ENCODE measurements around the gene RNF135.
"Not testable (repeated sequence)": the region's sequence is repeated elsewhere in the genome, so short reads cannot be mapped to it uniquely, and the experiment has no call there.

RNF135 gene, protein sequence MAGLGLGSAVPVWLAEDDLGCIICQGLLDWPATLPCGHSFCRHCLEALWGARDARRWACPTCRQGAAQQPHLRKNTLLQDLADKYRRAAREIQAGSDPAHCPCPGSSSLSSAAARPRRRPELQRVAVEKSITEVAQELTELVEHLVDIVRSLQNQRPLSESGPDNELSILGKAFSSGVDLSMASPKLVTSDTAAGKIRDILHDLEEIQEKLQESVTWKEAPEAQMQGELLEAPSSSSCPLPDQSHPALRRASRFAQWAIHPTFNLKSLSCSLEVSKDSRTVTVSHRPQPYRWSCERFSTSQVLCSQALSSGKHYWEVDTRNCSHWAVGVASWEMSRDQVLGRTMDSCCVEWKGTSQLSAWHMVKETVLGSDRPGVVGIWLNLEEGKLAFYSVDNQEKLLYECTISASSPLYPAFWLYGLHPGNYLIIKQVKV

DNA sequence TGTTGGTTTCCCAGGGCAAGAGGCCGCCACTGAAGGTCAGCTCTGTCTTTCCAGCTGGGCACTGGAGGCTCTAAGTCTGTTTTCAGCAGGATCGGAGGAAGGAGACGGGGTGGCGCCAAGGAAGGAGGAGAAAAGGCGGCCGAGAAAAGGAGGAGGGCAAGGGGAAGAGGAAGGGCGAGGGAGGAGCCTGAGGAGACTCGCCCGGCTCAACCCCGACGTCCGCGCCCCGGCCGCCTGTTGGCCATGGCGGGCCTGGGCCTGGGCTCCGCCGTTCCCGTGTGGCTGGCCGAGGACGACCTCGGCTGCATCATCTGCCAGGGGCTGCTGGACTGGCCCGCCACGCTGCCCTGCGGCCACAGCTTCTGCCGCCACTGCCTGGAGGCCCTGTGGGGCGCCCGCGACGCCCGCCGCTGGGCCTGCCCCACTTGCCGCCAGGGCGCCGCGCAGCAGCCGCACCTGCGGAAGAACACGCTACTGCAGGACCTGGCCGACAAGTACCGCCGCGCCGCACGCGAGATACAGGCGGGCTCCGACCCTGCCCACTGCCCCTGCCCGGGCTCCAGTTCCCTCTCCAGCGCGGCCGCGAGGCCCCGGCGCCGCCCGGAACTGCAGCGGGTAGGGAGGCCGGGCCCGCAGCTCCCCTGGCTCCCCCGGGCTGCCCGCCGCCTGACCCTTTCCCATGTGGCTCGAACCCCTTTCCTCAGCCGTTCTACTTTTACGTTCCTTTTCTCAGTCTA, at the start of gene RNF135:
Gene RNF135 (plus strand): TSS at position 209 of the 737 bp plus-strand sequence. CDS start 35 bp downstream, at position 244.
- peak; percentile 85 for DNase-seq

DNA sequence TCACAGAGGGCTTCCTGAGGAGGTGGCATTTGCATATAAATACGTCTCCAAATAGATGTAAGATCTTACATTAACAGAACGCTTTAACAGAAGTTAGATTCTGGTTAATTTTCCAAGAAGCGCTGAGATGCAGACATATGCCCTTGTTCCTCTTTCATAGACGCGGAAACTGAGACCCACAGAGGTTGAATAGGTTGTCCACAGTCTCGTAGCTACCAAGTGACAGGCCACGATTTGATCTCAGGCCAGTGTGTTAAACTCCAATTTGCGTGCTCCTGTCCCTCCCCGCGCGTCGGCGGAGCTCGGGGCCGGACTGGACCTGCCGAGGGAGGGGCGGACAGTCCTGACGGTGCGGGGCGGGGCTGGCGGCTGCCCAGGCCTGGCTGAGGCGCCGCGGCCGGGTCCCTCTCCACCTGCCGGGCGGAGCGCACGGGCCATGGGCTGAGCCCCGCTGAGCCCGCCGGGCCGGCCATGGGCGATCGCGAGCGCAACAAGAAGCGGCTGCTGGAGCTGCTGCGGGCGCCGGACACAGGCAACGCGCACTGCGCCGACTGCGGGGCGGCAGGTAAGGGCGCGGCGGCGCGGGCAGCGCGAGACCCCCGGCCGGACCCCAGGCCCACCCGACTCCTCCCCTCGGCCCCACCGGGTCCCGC, 49.2 kb upstream of the RNF135 start, which contains the start of gene ADAP2:
Gene ADAP2 (plus strand): TSS at position 402 of the 653 bp plus-strand sequence. CDS start 70 bp downstream, at position 472.
- peak; percentile 81 for DNase-seq

GRCh38 chr17:30922235-30923030, 48.4 kb upstream of the RNF135 start:
- DNase-seq, result peak; percentile 45

GRCh38 chr17:30924341-30924740, 46.5 kb upstream of the RNF135 start:
- DNase-seq, result no peak

DNA sequence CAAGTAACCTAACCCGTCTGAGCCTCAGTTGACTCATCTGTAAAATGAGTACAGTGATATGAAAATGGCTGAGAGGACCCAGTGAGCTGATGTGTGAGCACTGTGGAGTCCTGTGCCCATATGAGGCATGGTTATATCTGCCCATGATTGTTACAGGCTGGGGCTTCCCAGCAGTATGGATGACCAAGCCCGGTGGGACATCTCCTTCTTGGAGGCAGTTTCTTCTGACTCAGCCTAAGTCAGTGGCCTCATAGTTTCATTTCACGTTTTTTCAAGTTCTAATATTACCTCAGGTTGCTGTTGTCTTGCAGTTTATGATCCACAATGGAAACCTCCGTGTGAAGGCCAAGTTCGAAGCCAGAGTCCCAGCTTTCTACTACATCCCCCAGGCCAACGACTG, 44.3 kb upstream of the RNF135 start:
- peak; percentile 92 for DNase-seq

GRCh38 chr17:30927756-30928155, 43.1 kb upstream of the RNF135 start:
- peak; percentile 39 for DNase-seq

GRCh38 chr17:30928584-30928983, 42.3 kb upstream of the RNF135 start:
- DNase-seq, result no peak

GRCh38 chr17:30929081-30929633, 41.7 kb upstream of the RNF135 start:
- DNase-seq, result no peak

DNA sequence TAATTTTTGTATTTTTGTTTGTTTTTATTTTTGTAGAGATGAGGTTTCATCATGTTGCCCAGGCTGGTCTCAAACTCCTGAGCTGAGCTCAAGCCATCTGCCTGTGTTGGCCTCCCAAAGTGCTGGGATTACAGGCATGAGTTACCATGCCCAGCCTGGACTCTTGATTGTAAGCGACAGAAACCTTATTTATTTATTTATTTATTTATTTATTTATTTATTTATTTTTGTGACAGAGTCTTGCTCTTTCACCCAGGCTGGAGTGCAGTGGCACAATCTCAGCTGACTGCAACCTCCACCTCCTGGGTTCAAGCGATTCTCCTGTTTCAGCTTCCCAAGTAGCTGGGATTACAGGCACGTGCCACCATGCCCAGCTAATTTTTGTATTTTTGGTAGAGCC, 41.0 kb upstream of the RNF135 start:
- DNase-seq, result not testable (repeated sequence)

DNA sequence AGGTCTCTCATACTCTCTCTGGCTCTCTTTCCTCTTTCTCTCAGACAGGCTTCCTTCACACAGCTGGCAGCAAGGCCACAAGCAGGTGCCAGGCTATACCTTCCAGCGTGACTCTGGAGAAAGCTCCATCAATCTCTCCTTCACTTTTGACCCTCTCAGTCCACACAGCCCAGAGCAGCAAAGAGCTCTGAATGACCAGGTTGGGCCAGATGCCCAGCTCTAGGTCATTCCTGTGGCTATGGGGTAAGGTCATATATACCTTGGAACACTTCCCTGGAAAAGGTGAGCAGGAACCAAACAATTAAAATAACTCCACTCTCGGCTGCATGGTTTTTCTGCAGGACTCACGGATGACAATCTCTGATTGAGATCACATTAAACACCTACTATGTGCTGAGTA, 40.3 kb upstream of the RNF135 start:
- no peak for DNase-seq

DNA sequence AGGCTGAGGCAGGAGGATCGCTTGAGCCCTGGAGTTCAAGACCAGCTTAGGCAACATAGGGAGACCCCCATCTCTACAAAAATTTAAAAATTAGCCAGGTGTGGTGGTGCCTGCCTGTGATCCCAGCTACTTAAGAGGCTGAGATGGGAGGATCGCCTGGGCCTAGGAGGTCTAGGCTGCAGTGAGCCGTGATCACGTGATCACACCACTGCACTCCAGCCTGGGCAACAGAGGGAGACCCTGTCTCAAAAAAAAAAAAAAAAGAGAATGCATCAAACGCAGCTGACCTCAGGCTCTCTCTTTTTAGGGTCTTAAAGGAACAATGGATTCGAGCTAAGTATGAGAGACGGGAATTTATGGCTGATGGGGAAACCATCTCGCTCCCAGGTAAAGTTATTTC, 39.3 kb upstream of the RNF135 start:
- not testable (repeated sequence) for DNase-seq

DNA sequence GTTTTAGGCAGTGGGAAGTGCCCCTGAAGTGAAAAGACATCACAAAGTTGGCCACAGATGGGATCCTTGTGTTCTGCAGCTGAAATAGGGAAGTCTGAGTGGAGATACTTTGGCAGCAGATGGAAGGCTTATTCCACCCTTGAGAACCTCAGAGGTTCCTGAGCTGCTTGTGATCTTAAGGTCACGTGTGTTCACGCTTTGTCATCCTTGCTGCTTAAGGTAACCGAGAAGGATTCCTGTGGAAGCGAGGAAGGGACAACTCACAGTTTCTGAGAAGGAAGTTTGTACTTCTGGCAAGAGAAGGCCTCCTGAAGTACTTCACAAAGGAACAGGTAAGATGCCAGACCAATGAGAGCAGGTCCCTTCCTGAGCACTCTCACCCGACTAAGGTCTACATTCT, 36.9 kb upstream of the RNF135 start:
- DNase-seq, result peak; percentile 16

DNA sequence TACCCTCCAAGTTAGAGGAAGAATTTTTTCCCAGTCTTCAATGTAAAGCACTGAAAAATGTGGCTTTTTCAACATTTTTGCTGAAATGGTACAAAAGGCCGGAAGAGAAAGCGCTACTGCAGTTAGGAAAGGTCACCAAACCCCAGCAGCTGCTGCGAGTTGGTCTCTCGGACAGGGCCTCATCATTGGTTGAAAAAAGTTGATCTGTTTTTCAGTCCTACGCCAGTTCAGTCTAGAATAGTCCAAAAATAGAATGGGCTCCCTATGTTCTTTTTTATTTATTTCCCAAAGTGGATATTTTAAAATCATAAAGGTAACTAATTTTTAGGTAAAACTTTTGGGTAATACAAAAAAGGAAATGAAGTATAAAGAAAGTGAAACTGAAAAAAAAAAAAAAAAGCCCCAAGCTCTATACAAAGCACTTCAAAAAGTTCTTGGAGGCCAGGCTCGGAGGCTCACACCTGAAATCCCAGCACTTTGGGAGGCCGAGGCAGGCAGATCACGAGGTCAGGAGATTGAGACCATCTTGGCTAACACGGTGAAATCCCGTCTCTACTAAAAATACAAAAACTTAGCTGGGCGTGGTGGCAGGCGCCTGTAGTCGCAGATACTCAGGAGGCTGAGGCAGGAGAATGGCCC, 31.7 kb upstream of the RNF135 start:
- DNase-seq, result peak; percentile 55

DNA sequence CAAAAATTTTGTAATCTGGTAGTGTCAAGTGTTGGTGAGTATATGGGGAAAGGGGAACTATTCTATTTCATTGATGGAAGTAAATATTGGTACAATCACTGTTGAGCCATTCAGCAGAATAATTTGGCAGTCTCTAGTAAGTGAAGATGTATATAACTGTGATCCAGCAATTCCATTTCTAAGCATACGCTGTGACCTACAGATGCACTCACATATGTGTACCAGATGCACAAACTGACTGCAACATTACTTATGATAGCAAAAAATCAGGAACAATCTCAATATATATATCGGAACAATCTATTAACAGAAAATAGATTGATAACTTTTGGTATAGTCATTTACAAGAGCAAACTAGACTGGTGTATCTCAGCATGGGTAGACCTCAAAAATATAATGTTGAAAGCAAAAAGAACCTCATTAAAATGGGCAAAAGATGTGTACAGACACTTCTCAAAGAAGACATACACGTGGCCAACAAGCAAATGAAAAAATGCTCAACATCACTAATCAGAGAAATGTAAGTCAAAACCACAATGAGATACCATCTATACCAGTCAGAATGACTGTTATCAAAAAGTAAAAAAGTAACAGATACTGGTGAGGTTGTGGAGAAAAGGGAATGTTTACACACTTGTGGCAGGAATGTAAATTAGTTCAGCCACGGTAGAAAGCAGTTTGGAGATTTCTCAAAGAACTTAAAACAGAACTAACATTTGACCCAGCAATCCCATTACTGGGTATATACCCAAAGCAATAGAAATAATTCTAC, 28.3 kb upstream of the RNF135 start:
- no peak for DNase-seq

GRCh38 chr17:30947796-30948195, 23.0 kb upstream of the RNF135 start:
- no peak for DNase-seq

GRCh38 chr17:30950189-30950588, 20.6 kb upstream of the RNF135 start:
- no peak for DNase-seq

DNA sequence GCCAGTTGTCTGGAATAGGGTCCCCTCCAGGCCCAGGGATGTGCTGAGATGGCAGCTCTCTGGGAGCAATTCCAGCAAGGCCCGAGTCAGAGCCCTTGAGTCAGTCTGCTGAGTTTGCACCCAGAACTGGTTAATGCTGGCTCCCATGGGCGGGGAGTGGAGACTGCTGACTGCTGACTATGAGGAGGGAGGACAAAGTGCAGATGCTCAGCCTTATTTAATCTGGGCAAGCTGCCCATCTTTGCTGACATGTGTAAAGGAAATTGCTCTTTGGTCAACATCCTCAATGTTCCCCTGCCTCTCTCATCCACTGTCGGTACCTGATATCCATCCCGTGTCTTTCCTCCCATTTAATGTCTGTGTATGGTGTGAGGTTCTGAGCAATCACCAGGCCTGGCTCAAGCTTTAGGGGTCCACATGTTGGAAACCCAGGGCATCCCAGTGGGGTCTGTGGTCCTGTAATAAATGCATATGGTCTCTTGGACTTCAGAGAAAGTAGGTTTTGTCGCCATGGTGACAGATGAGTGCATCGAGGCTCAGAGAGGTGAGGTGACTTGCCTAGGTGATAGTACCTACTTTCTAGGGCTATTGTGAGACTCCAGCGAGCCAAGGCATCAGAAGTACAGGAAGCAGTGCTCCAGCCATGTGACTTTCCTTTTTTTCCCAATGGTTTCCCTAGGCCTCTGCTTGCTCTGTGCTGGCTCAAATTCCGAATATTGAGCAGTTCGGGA, 20.0 kb upstream of the RNF135 start:
- DNase-seq, result peak; percentile 82

DNA sequence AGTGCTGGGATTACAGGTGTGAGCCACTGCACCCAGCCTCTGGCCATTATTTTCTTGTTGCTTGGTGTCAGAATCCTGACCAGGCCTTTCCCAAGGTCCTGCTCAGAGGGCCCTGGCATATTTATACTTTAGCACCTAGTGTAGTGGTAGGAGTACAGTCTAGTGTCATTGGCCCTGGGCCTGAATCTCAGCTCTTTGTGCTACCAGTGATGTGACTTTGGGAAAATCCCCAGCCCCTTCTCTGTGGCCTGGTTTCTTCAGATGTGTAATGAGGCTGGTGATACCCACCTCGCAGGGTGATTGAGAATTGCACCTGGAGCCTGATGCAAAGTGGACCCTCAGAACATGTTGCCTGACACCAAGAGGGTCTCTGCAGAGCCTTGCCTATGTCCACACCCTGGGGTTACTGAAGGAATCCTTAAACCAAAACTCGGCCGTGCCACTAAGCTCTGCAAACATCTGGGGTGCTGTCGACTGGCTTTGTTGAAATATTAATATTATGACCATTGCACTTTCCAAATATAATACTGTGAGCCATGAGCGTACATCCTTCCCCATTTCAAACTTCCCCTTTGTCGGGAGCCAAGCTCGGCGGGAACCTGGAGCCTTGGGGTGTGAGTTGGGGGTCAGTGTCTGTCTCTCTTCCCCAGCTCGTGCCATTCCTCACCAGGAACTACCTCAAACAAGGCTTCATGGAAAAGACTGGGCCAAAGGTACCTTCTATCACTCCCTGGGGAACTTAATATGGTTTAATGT, 18.0 kb upstream of the RNF135 start:
- DNase-seq, result peak; percentile 76

Measured in suppressor macrophage treated with lipopolysaccharide for 4 hours (primary cell).